ENCODE results near the gene COL5A2. TPM values are rescaled to one million over a fixed set of nuclear protein-coding genes. Genes with fewer than 3 reads are reported as not detected.

Gene COL5A2
- 100 to 1,000 TPM; 122 to 324 TPM for total RNA-seq
- polyA plus RNA-seq (ENCODE audit: insufficient read length in 6 of 6) = 100 to 1,000 TPM; 173 to 227 (median 210) TPM
- long read RNA-seq, donor 1, full-length matches to known transcripts = 4 of 4 reads
- long read RNA-seq, donor 1, partial matches to known transcripts = 0 of 4 reads
- long read RNA-seq, donor 1, other reads (novel, unspliced or antisense) = 0 of 4 reads
- long read RNA-seq, donor 2, full-length matches to known transcripts = 4 of 25 reads
- long read RNA-seq, donor 2, partial matches to known transcripts = 21 of 25 reads
- long read RNA-seq, donor 2, other reads (novel, unspliced or antisense) = 0 of 25 reads
- long read RNA-seq, donor 3, full-length matches to known transcripts = 6 of 16 reads
- long read RNA-seq, donor 3, partial matches to known transcripts = 0 of 16 reads
- long read RNA-seq, donor 3, other reads (novel, unspliced or antisense) = 10 of 16 reads
- long read RNA-seq, donor 4, partial matches to known transcripts = 28 of 34 reads
- long read RNA-seq, donor 4, other reads (novel, unspliced or antisense) = 6 of 34 reads
- long read RNA-seq, donor 5, full-length matches to known transcripts = 3 of 3 reads
- long read RNA-seq, donor 5, partial matches to known transcripts = 0 of 3 reads
- long read RNA-seq, donor 5, other reads (novel, unspliced or antisense) = 0 of 3 reads
- long read RNA-seq, donor 6, full-length matches to known transcripts = 10 of 24 reads
- long read RNA-seq, donor 6, partial matches to known transcripts = 6 of 24 reads
- long read RNA-seq, donor 6, other reads (novel, unspliced or antisense) = 8 of 24 reads
- long read RNA-seq, donor 7, full-length matches to known transcripts = 3 of 3 reads
- long read RNA-seq, donor 7, partial matches to known transcripts = 0 of 3 reads
- long read RNA-seq, donor 7, other reads (novel, unspliced or antisense) = 0 of 3 reads
- long read RNA-seq, donor 8, full-length matches to known transcripts = 2 of 8 reads
- long read RNA-seq, donor 8, partial matches to known transcripts = 6 of 8 reads
- long read RNA-seq, donor 8, other reads (novel, unspliced or antisense) = 0 of 8 reads
- long read RNA-seq, donor 9 = 0 reads
- long read RNA-seq, donor 10, partial matches to known transcripts = 4 of 4 reads
- long read RNA-seq, donor 10, other reads (novel, unspliced or antisense) = 0 of 4 reads
- long read RNA-seq, donor 11, full-length matches to known transcripts = 2 of 2 reads
- long read RNA-seq, donor 11, partial matches to known transcripts = 0 of 2 reads
- long read RNA-seq, donor 11, other reads (novel, unspliced or antisense) = 0 of 2 reads
- long read RNA-seq, donor 12 = 0 reads

GRCh38 chr2:189179570-189179950 lies at the start of gene COL5A2:
COL5A2 (minus strand) TSS chr2:189179761; CDS start chr2:189179604, 157 bp downstream.
- Histone ChIP-seq H3K4me1 (no peaks in the 10 kb centered on the region), H3K36me3 (no peaks in the 10 kb centered on the region), H3K4me3 (peak within 1 kb of the TSS; percentile 33 to 36), H3K27ac (peak within 1 kb of the TSS; percentile 63 to 83), H3K9me3 (no peaks in the 10 kb centered on the region), H3K27me3 (no peaks in the 10 kb centered on the region)
- intact Hi-C loops (cut with DNase I) = no loop called here
- ATAC-seq = peak; percentile 79
- no peak for TF ChIP-seq CTCF (IDR thresholded peaks at IDR 0.05)
- peak in 3 of 4 donors; percentile 38 to 84 (median 72) for DNase-seq

GRCh38 chr2:189226017-189226416 lies 46.5 kb upstream of the COL5A2 start:
- TF ChIP-seq CTCF (IDR thresholded peaks at IDR 0.05) = no peak
- H3K9me3 ChIP-seq = no peaks in the 10 kb centered on the region
- intact Hi-C loops (cut with DNase I) = no loop called here
- H3K36me3 ChIP-seq = no peaks in the 10 kb centered on the region
- ATAC-seq (no peak), DNase-seq (no peak)
- H3K4me3 ChIP-seq = no peak overlapping the region
- H3K4me1 ChIP-seq = peaks cover 0 to 3% of the 10 kb centered on the region in 2 donors
- no peak overlapping the region for H3K27ac ChIP-seq
- no peaks in the 10 kb centered on the region for H3K27me3 ChIP-seq

GRCh38 chr2:189225032-189225431 lies 45.5 kb upstream of the COL5A2 start:
- H3K27me3 ChIP-seq = no peaks in the 10 kb centered on the region
- TF ChIP-seq CTCF (IDR thresholded peaks at IDR 0.05) = no peak
- H3K4me1 ChIP-seq = peaks cover 0 to 3% of the 10 kb centered on the region in 2 donors
- intact Hi-C loops (cut with DNase I) = no loop called here
- no peaks in the 10 kb centered on the region for H3K9me3 ChIP-seq
- DNase-seq (no peak), ATAC-seq (no peak)
- H3K4me3 ChIP-seq = no peak overlapping the region
- no peaks in the 10 kb centered on the region for H3K36me3 ChIP-seq
- no peak overlapping the region for H3K27ac ChIP-seq

- Histone ChIP-seq H3K4me3 (no peak overlapping the region), H3K27ac (peak overlapping the region in 1 of 2 donors; percentile 27), H3K9me3 (no peaks in the 10 kb centered on the region), H3K36me3 (no peaks in the 10 kb centered on the region), H3K4me1 (peaks cover 0 to 3% of the 10 kb centered on the region in 2 donors), H3K27me3 (no peaks in the 10 kb centered on the region)
- intact Hi-C loops (cut with DNase I) = no loop called here
- ATAC-seq (peak; percentile 95), DNase-seq (peak; percentile 24 to 73 (median 52))
- TF ChIP-seq CTCF (IDR thresholded peaks at IDR 0.05) = no peak
These were observed 43.0 kb upstream of the COL5A2 start for GRCh38 chr2:189222468-189223105.

Data from left lung (tissue), 14 donors.